ENCODE results near the gene PXMP2.
"Not testable (repeated sequence)": the region's sequence is repeated elsewhere in the genome, so short reads cannot be mapped to it uniquely, and the experiment has no call there.

Gene PXMP2

DNA sequence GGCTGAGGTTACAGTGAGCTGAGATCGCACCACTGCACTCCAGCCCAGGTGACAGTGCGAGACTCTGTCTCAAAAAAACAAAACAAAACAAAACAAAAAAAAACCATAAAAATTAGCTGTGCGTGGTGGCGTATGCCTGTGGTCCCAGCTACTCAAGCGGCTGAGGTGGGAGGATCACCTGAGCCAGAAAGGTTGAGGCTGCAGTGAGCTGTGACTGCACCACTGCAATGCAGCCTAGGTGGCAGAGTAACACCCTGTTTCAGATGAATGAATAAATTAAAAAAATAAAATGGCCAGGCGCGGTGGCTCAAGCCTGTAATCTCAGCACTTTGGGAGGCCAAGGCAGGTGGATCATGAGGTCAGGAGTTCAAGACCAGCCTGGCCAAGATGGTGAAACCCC is 66.3 kb downstream of the PXMP2 start:
- not testable (repeated sequence) for DNase-seq (ENCODE audit: low read depth)

GRCh38 chr12:132754160-132754932 is 67.0 kb downstream of the PXMP2 start:
- no peak for DNase-seq (ENCODE audit: low read depth)

Measured in stimulated activated CD4-positive, alpha-beta T cell treated with anti-CD3 and anti-CD28 coated beads, Interleukin-2, amount 100 ng/mL, for 4 hours (primary cell).